MG63 (cell line): ENCODE measurements around the gene NKAIN1. TPM values are rescaled to one million over a fixed set of nuclear protein-coding genes. Genes with fewer than 3 reads are reported as not detected.
A peak's percentile ranks its signal among the peaks of the same experiment; 100 is the strongest.
"Not testable (repeated sequence)": the region's sequence is repeated elsewhere in the genome, so short reads cannot be mapped to it uniquely, and the experiment has no call there.

Experiments
- DNase-seq: peaks from one replicate; pipeline ENCODE4 v3.0.0-alpha.2; 2020
- H3K27me3 ChIP-seq: fragments of 250-450 bp; sonication (Bioruptor Pico); 2 replicates; pipeline ENCODE4 v1.5.1; 2020; ENCODE audit warnings: mild to moderate bottlenecking, moderate library complexity
- H3K36me3 ChIP-seq: fragments of 250-450 bp; sonication (Bioruptor Pico); 2 replicates; pipeline ENCODE4 v1.5.1; 2020; ENCODE audit warnings: mild to moderate bottlenecking, moderate library complexity
- H3K4me3 ChIP-seq: fragments of 250-450 bp; sonication (Bioruptor Pico); 2 replicates; pipeline ENCODE4 v1.5.1; 2020; ENCODE audit warnings: mild to moderate bottlenecking, moderate library complexity
- H3K9me3 ChIP-seq: fragments of 250-450 bp; sonication (Bioruptor Pico); 2 replicates; pipeline ENCODE4 v1.5.1; 2020; ENCODE audit warnings: mild to moderate bottlenecking, moderate library complexity
- total RNA-seq: library from RNA; depleted of rRNA; stranded (reverse); fragments of >200 nt; shearing (Covaris generic); gene quantifications from 2 replicates; pipeline ENCODE4 v1.2.3, GENCODE V29; 2014; ENCODE audit warnings: low replicate concordance

The NKAIN1 gene
- total RNA-seq, 1 experiment from 2014 or later = 0.43 TPM

GRCh38 chr1:31183126-31183525 lies 56.6 kb downstream of the NKAIN1 start:
- Histone ChIP-seq H3K27me3 (no peaks in the 10 kb centered on the region), H3K4me3 (no peak overlapping the region), H3K9me3 (no peaks in the 10 kb centered on the region), H3K36me3 (no peaks in the 10 kb centered on the region)
- no peak for DNase-seq

- Histone ChIP-seq H3K36me3 (no peaks in the 10 kb centered on the region), H3K4me3 (no peak overlapping the region), H3K9me3 (no peaks in the 10 kb centered on the region), H3K27me3 (no peaks in the 10 kb centered on the region)
- DNase-seq = peak; percentile 91
Observed at GRCh38 chr1:31182352-31182751, 57.3 kb downstream of the NKAIN1 start.

- H3K4me3 ChIP-seq = no peak overlapping the region
- no peaks in the 10 kb centered on the region for H3K36me3 ChIP-seq
- H3K9me3 ChIP-seq = no peaks in the 10 kb centered on the region
- H3K27me3 ChIP-seq = no peaks in the 10 kb centered on the region
- DNase-seq = peak; percentile 45
Observed at GRCh38 chr1:31181515-31182343, 58.0 kb downstream of the NKAIN1 start.

- H3K9me3 ChIP-seq = no peaks in the 10 kb centered on the region
- H3K36me3 ChIP-seq = no peaks in the 10 kb centered on the region
- no peak for DNase-seq
- no peaks in the 10 kb centered on the region for H3K27me3 ChIP-seq
- H3K4me3 ChIP-seq = no peak overlapping the region
Observed at GRCh38 chr1:31180338-31180737, 59.3 kb downstream of the NKAIN1 start.

DNA sequence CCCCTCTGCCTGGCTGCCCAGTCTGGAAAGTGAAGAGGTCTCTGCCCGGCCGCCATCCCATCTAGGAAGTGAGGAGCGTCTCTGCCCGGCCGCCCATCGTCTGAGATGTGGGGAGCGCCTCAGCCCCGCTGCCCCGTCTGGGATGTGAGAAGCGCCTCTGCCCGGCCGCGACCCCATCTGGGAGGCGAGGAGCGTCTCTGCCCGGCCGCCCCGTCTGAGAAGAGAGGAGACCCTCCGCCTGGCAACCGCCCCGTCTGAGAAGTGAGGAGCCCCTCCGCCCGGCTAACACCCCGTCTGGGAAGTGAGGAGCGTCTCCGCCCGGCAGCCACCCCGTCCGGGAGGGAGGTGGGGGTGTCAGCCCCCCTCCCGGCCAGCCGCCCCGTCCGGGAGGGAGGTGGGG lies 63.4 kb downstream of the NKAIN1 start:
- not testable (repeated sequence) for H3K4me3 ChIP-seq, DNase-seq, H3K36me3 ChIP-seq, H3K9me3 ChIP-seq, H3K27me3 ChIP-seq

- no peak for DNase-seq
- Histone ChIP-seq H3K9me3 (no peaks in the 10 kb centered on the region), H3K36me3 (no peaks in the 10 kb centered on the region), H3K4me3 (no peak overlapping the region), H3K27me3 (no peaks in the 10 kb centered on the region)
Observed at GRCh38 chr1:31170486-31170735, 69.3 kb downstream of the NKAIN1 start.

GRCh38 chr1:31166462-31166861 lies 73.2 kb downstream of the NKAIN1 start:
- H3K27me3 ChIP-seq = no peaks in the 10 kb centered on the region
- DNase-seq = no peak
- no peaks in the 10 kb centered on the region for H3K9me3 ChIP-seq
- H3K4me3 ChIP-seq = no peak overlapping the region
- no peaks in the 10 kb centered on the region for H3K36me3 ChIP-seq

DNA sequence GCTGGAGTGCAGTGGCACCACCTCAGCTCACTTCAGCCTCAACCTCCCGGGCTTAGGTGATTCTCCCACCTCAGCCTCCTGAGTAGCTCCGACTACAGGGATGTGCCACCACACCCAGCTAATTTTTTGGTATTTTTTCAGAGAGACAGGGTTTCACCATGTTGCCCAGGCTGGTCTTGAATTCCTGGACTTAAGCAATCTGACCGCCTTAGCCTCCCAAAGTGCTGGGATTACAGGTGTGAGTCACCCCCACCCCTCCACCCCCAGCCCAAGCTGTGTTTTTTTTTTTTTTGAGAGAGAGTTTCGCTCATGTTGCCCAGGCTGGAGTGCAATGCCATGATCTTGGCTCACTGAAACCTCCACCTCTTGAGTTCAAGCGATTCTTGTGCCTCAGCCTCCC lies 75.4 kb downstream of the NKAIN1 start:
- no peak overlapping the region for H3K4me3 ChIP-seq
- H3K27me3 ChIP-seq = no peaks in the 10 kb centered on the region
- no peaks in the 10 kb centered on the region for H3K36me3 ChIP-seq
- H3K9me3 ChIP-seq = no peaks in the 10 kb centered on the region
- DNase-seq = no peak

DNA sequence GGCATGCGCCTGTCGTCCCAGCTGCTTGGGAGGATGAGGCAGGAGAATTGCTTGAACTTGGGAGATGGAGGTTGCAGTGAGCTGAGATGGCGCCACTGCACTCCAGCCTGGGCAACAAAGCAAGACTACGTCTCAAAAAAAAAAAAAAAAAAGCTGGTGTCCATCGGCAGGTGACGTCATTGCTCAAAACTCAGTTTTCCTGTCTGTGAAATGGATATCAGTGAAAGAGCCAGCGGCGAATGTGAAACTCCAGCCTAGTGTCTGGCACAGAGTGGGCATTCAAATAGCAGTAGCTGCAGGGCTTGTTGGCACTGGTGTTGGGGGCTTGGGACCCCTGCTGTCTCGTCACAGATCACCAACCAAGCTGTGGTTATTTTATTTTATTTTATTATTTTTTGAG lies 75.8 kb downstream of the NKAIN1 start:
- Histone ChIP-seq H3K36me3 (no peaks in the 10 kb centered on the region), H3K4me3 (no peak overlapping the region), H3K27me3 (no peaks in the 10 kb centered on the region), H3K9me3 (no peaks in the 10 kb centered on the region)
- no peak for DNase-seq

- no peaks in the 10 kb centered on the region for H3K27me3 ChIP-seq
- no peaks in the 10 kb centered on the region for H3K9me3 ChIP-seq
- no peak overlapping the region for H3K4me3 ChIP-seq
- no peak for DNase-seq
- H3K36me3 ChIP-seq = peaks cover 5% of the 10 kb centered on the region; the same call in 1 of the 2 replicates
Observed at GRCh38 chr1:31161571-31161970, 78.1 kb downstream of the NKAIN1 start.

DNA sequence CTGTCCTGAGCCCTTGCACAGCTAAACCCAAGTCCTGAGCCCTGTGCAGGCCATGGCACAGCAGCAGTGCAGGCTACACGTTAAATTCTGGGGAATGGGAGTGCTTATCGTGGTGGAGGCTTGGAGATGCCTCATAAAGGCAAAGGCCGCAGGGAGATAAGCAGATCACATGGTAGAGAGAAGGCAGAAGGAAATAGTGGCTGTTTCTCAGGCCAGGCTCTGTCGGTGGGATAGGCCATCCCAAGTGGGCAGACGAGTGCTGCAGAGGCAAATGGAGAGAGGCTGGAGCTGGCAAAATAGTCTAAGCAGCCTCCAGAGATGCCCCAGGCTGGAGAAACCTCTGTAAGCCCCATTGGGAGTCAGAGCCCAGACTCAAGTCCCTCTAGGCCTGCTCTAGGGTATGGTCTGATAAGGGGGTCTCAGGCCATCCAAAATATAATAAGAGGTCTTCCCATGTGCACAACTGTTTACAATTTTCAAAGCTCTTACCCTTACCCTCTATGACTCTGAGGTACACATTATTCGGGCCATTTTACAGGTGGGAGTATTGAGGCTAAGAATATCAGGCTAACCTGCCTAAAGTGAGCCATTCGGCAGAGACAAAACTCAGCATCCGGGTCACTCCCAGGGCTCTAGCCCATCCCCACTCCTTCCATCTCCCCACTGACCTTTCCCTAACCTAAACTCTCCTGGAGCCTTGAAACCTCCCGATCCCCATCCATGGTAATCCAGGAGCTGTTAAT lies 79.6 kb downstream of the NKAIN1 start:
- Histone ChIP-seq H3K9me3 (no peaks in the 10 kb centered on the region), H3K36me3 (peaks cover 5% of the 10 kb centered on the region; the same call in 1 of the 2 replicates), H3K27me3 (no peaks in the 10 kb centered on the region), H3K4me3 (no peak overlapping the region)
- no peak for DNase-seq

DNA sequence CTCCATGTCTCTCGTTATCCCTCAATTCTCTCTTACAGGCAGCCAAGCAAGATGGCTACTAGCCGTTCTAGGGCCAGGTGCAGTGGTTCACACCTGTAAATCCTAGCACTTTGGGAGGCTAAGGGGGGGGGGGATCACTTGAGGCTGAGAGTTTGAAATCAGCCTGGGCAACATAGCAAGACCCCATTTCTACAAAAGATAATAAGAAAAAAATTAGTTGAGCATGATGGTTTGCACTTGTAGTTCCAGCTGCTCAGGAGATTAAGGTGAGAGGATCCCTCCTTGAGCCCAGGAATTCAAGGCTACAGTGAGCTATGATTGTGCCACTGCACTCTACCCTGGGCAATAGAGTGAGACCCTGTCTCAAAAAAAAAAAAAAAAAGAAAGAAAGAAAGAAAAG lies 80.4 kb downstream of the NKAIN1 start:
- no peaks in the 10 kb centered on the region for H3K27me3 ChIP-seq
- no peaks in the 10 kb centered on the region for H3K9me3 ChIP-seq
- H3K4me3 ChIP-seq = no peak overlapping the region
- DNase-seq = no peak
- peaks cover 5% of the 10 kb centered on the region; the same call in 1 of the 2 replicates for H3K36me3 ChIP-seq

DNA sequence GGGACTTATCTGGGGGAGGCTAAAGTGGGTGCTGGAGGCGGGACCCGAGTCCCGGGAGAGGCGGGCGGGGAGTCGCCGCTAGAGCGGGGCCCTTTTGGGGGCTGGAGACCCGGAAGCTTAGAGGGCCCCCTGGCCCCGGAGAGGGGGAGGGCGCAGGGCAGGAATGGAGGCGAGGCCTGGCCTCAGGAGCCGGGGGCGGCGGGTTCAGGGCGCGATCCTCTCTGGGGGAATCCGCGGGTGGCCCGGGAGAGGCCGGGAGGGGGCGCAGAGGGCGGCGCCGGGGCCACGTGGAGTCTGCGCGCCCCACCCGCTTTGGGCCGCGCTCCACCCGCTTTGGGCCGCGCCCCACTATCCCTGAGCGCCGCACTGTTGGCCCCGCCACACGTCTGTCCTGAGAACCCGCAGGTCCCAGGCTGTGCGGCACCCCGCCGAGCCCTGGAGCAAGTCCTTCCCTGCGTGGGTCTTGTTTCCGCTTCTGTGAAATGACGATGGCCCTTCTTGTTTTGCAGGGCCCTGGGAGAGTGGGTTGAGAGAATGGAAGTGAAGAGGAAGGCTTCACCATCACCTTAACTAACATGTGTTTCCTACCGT lies 84.4 kb downstream of the NKAIN1 start:
- peaks cover 5% of the 10 kb centered on the region; the same call in 1 of the 2 replicates for H3K36me3 ChIP-seq
- H3K9me3 ChIP-seq = no peaks in the 10 kb centered on the region
- H3K27me3 ChIP-seq = no peaks in the 10 kb centered on the region
- DNase-seq = peak; percentile 88
- peak overlapping the region; percentile 74 for H3K4me3 ChIP-seq

GRCh38 chr1:31154632-31155215 lies 85.0 kb downstream of the NKAIN1 start:
- Histone ChIP-seq H3K9me3 (no peaks in the 10 kb centered on the region), H3K36me3 (peaks cover 5% of the 10 kb centered on the region; the same call in 1 of the 2 replicates), H3K4me3 (peak overlapping the region; percentile 74), H3K27me3 (no peaks in the 10 kb centered on the region)
- DNase-seq = peak; percentile 82

DNA sequence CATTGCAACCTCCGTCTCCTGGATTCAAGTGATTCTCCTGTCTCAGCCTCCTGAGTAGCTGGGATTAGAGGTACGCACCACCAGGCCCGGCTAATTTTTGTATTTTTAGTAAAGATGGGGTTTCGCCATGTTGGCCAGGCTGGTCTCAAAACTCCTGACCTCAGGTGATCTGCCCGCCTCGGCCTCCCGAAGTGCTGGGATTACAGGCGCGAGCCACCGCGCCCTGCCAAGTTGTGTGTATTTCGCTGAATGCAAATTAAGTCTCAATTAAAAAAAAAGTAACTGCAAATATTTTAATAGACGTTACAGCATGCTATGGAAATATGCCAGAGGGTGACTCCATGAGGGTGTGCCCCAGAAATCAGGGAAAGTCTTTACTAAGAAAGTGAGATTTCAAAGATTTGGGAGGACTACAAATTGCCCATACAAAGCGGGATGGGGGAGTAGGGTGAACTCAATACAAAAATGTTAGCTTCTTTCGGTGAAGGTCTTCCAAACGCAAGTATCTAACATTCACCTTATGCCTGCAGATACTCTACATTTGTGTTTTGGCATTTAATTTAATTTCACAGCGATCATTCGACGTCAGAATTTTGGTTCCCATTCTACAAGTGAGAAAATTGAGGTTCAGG lies 85.6 kb downstream of the NKAIN1 start:
- Histone ChIP-seq H3K36me3 (peaks cover 5% of the 10 kb centered on the region; the same call in 1 of the 2 replicates), H3K9me3 (no peaks in the 10 kb centered on the region), H3K27me3 (no peaks in the 10 kb centered on the region), H3K4me3 (peak overlapping the region; percentile 59)
- DNase-seq = no peak

DNA sequence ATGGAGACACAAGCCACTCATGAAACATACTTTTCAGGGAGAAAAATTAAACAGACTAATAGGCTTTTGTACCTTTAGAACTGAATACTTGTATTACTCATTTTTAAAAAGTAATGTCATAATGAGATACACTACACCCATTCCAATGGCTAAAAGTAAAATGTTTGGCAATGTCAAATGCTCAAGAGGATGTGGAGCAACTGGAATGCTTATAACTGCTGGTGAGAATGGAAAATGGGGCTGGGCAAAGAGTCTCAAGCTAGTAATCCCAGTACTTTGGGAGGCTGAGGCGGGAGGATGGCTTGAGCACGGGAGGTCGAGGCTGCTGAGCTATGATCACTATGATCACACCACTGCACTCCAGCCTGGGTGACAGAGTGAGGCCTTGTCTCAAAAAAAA lies 86.3 kb downstream of the NKAIN1 start:
- no peak for DNase-seq
- Histone ChIP-seq H3K9me3 (no peaks in the 10 kb centered on the region), H3K27me3 (no peaks in the 10 kb centered on the region)

More for the DNA sequence above, 86.3 kb downstream of the NKAIN1 start:
- no peak overlapping the region for H3K4me3 ChIP-seq
- peaks cover 5% of the 10 kb centered on the region; the same call in 1 of the 2 replicates for H3K36me3 ChIP-seq
